ENCODE data around the gene INPP5A.

The INPP5A gene

DNA sequence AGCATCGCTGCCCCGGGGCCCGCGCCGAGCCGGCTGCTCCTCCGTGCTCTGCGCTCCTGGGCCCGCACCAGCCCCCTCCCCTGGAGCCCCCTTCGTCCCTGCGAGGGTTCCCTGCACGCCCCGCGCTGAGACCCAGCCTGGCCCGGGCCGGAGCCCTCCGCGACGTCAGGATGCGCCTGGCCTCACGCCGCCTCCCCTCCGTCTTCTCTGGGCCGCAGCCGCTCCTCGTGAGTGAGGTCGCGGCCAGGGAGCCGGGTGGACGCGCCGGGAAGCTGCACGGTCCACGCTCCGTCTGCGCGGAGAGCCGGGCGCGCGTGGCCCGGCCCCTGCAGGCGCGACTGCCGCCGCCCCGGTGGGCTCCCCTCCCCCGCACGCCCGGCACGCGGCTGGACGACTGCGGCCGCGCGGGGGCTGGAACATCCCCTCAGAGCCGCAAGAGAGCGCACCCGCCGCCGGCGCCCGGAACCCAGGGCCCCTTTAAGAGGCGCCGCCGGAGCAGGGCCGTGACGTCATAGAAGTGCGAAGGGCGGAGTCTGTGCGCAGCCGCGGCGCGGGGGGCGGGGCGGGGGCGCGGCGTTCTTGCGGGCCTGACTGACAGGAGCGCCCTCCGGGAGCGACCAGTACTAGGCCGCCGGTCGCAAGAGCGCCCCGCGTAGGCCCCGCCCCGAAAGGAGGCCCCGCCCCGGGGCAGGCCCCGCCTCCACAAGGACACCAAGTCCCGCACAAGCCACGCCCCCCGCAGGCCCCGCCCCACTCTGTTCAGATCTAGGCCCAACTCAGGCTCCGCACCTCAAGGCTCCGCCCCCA is 507 bp upstream of the INPP5A start:
- DNase-seq = peak; percentile 85 to 95

DNA sequence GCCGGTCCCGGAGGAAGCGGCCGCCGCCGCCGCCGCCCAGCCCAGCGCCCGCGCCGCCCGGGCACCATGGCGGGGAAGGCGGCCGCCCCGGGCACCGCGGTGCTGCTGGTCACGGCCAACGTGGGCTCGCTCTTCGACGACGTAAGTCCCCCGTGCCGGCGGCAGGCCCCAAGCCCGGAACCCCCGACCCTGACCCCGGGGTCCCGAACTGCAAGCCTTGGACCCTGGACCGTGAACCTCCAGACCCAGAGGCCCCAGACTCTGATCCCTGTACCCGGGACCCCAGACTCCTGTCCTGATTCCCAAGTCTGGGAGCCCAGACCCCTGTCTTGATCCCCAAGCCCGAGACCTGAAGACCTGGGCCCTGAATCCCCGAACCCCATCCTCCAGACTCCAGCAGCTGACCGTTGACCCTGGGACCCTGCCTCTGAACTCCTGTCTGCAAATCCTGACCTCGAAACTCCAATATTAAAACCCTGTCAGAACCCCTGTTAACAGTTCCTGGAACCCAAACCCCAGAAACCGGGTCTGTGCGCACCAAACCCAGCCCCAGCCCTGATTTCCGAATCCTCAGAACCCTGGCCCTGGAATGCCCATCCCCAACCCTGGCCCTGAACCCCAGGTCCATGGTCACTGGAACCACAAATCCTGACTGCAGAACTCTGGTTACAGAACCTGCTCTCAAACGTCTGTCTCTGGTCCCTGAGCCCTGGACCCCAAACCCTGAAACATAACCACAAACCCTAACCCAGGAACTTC is 623 bp downstream of the INPP5A start:
- DNase-seq = no peak

DNA sequence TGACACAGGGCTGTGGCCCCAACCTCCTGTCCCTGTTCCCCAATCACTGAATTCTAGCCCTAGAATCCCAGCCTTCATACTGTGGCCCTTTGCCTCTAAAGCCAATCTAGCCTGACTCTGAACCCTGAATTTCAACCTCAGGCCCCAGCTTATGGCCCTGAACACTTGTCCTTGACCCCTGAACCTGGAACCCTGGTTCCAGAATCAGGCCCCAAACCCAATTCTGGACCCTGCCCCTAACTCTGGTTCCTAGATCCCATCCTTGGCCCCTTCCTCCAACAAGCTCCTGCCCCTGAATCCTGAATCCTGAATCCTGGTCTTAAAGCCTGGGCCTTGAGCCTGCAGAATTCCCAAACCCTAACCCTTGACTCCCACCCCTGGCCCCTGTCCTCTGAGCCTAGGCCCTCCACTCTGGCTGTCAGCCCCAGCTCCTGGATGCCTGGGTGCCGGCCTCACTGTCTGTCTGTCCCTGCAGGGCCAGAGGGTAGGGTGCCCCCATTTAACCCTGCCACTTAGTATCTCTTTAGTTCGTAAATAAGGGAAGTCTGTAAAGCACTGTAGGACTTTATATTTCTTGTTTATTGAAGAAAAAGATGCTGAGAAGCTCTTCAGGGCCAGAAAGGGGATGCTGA is 1.3 kb downstream of the INPP5A start:
- DNase-seq = no peak

DNA sequence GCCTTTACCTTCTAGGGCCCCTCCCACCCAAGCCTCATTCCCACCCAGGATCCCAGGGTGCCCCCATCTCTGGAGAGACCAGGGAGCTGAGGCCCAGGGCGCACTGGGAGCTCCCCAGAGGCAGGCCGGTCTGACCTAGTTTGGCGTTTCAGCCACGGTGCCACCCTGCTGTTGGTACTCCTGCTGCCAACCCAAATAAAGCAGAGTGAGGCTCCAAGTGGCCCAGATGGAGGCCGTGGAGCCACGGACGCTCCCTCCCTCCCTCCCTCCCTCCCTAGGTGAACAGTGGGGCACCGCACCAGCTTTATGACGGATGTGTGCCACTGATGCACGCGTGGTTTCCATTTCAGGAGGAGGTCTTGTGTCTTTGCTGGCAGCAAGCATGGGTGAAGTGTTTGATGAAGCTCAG is 1.8 kb downstream of the INPP5A start:
- DNase-seq = peak in 1 of 2 experiments; percentile 7

DNA sequence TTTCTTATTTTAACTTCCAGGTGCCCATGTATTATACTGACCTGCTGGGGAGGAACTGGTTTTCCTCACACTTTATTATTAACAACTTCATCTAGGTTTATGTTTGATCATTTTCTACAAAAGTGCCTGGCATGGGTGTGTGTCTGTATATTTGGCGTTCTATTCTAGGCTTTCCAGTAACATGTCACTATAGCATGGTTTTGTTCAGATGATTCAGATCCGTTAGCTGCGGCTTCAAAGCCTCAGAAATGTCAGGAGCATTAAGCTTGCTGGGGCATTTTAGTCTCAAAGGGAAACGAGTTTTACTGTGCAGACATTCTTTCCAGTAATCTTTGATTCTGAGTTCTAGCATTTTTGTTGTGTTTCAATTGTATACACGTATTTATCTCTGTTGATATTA is 2.3 kb downstream of the INPP5A start:
- DNase-seq = no peak

DNA sequence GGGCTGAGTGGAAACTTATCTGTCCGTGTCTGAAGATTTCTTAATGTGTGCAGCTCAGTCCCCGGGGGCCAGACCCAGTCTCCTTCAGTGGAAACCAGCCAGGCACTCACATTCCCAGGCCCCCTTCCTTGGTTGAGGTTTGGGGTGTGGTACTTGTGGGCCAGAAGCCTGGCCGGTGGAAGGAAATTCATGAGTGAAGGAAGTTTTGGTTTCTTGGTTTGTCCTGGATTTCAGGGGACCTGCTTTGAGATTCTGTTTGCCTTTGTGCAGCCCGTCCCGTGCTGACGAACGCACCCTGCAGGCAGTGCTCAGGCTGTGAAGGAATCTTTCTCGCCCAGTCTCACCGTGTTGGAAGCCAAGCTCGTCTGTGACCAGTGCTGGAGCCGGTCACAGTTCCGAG is 2.9 kb downstream of the INPP5A start:
- DNase-seq = no peak

DNA sequence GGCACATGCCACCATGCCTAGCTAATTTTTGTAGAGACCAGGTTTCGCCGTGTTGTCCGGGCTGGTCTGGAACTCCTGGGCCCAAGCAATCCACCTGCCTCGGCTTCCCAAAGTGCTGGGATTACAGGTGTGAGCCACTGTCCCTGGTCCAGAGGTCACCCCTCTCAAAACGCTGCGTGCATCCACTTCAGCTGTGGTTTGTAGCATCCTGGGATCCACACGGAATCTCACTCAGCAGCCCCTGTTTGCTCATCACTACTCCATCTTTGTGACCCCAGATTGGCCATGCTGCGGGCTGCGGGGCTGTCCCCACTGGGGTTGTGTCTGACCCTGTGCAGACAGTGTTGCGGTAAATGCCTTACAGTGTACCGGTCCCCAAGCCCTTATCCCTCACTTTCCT is 3.5 kb downstream of the INPP5A start:
- no peak for DNase-seq

DNA sequence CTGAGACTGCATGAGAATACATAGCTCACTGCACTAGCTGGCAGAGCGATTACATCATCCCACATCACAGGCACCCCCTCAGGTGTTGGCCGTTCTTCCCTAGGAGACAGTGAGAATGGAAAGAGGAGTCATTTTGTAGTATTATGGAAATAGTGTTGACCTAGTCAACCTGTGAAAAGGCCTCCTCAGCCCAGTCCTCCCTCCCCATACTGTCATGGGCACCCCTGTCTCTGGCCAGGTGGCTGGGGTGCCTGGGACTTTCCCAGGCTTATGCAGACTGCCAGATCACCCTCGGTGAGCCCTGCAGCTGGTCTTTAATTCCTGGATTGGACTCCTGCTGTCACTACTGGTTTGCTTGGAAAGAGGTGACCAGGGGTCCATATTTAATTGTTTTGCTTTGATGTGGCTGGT is 4.0 kb downstream of the INPP5A start:
- DNase-seq = no peak

DNA sequence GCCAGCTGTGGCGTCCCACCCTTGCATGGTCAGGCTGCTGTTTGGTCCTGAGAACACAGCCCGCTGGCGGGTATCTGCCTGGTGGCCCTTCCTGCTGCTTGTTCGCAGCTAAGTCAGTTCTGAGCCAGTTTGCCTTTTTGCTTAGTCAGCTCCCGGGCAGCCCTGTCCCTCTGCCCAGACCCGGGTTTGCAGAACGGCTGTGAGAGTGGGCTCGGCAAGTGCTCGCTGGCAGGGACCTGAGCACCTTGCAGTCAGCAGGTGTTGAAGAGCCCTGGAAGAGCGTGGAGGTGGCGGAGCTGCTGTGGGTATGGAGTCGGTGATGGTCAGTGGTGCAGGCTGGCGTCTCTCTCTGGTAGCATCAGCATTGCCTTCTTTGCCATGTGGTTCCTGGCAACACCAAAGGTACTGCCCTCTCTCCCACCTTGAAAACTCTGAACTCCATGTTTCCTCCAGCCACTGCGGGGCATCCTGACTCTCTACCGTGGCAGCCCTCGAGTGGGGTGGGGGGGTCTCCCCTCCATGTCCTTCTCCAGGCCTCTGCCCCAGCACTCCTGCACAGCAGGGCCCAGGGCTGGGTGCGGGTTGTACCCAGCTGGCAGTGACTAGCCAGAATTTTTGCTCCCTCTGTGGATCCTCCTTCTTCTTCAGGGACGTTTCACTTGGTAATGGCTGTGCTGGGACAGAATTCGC is 4.6 kb downstream of the INPP5A start:
- DNase-seq = no peak

DNA sequence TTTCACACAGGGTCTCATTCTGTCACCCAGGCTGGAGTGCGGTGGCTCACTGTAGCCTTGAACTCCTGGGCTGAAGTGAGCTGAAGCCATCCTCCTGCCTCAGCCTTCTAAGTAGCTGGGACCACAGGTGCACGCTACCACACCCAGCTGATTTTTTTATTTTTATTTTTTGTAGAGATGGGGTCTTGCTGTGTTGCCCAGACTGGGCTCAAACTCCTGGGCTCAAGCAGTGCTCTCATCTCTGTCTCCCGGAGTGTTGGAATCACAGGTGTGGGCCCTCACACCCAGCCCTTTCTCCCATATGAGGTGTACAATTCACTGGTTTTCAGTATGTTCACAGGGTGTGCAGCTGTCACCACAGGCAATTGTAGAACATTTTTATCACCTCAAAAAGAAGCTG is 5.2 kb downstream of the INPP5A start:
- no peak for DNase-seq

DNA sequence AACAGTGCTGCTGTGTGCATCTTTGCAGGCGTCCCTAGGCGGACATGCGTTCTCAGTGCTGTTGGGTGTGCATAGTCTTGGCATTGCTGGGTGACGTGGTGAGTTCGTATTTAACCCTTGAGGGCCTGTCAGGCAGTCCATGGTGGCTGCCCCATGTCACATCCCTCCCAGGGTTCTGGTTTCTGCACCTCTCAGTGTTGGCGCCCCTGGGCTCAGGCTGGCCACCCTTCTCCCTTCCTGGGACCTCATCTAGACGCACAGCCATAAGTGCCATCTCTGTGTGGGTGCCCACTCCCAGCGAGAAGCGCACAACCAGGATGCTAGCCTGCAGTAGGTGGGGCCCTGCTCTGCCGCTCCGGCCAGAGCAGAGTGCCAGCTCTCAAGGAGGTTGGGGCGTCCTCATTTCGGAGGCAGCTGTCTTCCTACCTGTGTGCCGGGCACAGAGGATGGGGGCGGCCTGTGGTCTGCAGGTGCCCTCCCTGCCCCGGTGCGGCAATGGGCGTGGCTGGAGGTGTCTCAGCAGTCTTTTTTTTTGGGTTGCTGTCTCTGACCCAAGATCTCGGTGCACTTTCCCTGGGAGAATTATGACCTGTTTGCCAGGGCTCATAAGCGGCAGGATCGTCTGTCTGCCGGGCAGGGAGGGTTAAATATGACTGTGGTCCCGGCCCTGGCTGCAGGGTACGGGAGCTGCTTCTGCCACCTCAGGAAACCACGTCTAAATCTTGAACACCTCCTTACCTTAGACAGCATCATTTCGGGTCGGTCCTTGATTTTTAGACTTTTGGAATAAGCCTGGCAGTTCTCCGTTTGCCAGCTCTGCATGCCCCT is 6.5 kb downstream of the INPP5A start:
- no peak for DNase-seq

DNA sequence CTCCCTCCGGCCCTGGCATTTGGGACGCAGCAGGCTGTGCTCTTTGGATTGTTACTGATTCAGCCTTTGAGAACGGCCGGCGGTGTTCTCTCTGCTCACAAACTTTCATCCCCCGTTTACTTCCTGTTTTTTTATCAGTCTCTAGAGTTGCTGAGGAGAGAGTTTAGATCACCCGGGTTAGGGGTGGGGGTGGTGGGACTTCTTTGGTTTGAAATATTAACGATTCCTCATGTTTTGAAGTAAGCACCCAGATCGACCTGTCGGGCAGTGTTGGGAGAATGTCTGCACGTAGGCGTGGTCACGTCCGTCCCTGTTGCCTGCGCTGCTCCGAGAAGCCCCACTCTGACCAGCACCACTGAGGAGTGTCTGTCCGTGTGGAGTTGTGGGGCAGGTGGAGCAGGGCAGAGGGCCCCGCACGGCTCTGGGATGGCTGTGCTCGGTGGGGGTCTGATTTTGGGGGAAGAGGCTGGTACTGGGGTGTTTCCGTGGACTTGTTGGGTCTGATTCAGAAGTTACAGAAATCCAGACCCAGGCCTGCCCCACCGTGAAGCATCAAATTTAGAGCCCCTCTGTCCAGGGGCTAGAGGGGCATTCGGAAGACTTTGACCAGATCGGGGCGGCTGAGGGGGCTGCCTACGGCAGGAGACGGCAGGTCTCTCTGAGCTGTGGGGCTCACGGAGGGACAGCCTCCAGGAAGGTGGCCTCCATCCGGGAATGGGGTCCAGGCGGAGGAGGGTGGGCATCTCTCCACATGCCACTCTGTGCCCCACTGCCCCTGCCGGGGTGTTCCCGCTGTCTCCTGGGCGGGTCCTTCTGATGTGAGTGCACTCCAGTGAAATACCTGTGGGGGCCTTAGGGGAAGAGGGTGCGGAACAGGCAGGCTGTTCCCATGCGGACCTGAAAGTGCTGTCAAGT is 7.4 kb downstream of the INPP5A start:
- DNase-seq = no peak

DNA sequence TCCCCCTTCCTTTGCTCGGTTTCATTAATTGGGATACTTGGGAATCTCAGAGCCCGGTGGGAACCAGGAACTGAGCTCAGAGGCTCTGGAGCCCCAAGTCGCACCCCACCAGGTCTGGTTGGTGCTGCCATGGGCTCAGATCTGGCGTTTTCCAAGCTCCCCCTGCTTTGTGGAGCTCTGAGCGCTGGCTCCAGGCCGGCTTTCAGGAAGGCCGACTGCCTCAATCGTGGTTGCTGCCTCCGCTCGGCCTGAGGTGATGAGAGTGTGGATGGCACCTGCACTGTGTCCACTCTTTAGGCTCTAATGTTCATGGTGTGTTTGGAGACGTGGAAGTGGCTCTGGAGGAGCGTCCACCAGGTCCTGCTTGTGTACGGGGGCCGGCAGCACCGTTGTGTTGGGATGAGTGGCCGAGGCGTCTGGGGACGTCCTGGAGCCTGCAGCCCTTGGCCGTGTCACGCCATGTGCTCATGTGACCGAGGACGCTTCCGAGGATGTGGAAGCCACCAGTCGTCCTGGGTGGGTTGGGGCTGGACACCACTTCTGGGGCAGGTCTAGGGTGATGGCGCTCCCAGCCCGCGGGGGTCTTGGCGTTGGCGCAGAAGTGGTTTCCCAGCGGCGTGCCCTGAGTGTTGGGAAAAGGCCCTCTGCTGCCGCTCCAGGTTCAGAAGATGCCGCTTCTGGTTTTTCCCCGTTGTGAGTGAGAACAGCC is 8.2 kb downstream of the INPP5A start:
- DNase-seq = no peak

DNA sequence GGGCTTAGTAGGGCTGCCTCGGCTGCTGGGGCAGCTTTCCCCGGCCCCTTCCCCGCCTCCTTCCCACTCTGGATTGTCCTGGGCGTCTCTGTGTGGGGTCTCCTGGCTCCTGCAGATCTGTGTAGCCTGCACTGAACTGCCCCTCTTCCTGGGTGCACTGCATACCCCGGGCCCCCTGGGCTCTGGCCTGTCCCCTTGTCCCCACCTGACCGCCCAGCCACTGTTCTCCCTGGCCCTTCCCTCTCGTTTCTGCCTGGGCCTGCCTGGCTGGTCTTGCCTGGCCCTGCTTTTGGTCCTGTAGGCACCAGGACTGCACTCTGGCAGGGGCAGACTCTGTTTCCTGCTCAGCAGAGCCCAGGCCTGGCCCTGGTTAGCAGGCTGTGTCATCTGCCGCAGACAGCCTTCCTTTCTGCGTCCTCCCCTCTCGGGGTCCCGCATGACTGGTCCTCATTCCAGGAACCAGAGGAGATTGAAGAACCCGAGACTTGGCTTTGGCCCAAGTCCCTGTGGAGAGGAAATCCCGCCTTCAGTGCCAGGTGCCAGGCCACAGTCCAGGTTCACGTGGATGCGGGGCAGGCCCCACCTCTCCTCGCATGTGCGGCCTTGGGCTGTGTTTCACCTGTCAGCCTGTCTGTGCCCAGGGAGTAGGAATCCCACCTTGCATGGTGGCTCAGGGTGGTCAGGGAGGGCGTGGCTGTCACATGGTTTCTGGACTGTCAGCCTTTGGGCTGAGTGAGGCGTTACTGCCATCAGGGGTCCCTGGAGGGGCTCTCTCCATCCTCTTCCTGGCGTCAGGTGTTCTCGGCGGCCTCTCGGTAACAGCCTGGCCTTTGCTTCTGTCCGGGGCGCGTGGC is 9.2 kb downstream of the INPP5A start:
- DNase-seq = no peak

DNA sequence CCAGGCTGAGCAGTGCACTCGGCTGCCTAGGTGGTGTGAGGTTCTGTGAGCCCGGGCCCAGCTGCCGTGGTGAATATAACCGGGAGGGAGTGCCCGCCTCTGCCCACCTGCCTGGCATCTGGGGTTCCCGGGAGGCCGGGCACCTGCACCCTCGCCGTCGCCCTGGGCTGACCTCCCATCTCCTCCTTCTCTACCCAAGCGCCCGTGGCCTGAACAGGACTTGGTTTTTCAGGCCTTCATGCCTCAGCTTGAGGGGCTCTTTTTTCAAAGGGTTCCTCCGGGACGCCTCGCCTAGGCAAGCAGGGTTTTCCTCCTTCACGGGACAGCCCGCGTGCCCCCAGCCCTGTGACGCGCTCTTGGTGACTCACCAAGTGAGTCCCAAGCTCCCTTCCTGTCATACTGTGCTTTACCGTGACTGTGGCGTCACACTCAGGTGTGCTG is 9.9 kb downstream of the INPP5A start:
- no peak for DNase-seq

DNA sequence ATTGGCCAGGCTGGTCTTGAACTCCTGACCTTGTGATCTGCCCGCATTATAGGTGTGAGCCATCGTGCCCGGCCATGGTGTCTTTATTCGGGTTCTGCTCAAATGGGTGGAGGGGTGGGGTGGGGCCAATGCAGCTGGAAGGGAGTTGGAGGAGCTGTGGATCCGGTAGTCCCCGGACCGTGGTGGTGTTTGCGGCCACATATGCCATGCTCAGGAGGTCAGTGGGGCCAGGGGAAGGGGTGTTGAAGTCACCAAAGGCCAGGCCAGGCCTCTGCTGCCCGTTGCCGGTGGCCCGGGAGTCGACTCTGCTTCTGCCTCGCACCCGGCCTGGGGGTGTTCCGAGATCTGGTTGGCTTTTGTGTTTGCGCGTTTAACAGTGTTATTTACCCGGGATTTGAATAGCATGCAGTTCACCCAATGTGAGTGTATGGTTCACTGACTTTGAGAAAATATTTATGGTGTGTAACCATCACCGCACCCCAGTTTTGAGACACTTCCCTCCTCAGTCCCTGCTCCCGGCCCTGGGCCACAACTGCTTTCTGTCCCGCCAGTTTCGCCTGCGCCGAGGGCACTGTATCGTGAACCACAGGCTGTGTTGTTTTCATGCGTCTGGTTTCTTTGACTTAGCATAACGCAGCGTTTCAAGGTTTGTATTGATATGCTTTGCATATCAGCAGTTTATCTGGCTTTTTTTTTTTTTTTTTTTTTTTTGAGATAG is 10.7 kb downstream of the INPP5A start:
- DNase-seq = no peak

DNA sequence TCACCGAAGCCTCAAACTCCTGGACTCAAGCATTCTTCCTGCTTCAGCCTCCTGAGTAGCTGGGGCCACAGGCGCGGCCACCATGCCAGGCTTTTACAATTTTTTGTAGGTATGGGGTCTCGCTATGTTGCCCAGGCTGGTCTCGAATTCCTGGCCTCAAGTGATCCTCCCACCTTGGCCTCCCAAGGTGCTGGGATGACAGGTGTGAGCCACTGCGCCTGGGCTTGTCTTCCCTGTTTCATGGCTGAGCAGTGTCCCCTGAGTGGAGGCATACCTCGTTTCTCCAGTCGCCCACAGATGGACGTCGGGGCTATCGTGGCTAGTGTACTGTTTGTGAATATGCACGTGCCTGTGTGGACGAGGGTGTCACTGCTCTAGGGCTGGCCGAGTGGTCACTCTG is 11.3 kb downstream of the INPP5A start:
- DNase-seq = no peak

DNA sequence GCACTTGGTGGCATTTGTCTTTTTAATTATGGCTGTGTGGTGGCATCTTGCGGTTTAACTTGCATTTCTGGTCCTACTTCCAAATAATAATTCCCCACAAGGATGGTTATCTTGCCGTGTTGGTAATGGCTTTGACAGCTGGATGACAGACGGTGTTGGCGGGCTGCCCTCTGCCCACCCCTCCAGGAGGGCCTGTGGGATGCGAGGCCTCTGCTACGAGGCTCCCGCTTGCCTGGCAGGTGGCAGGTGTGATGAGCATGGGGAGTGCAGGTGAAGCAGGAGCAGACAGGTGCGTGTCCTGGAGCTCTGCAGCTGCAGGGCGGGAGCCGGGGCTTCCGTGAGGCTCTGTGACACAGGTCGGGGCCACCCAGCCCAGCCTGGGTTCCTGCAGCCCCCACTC is 11.8 kb downstream of the INPP5A start:
- DNase-seq = no peak

All from NCI-H446 (cell line).